ENCODE results near the gene ANKRD27.

- TF ChIP-seq REST (IDR thresholded peaks at IDR 0.05; ENCODE audit: low read depth) (no peak), EZH2 (IDR thresholded peaks at IDR 0.05) (no peak), RAD21 (IDR thresholded peaks at IDR 0.05; ENCODE audit: low read depth) (no peak), CTCF (IDR thresholded peaks at IDR 0.05 in 2 of 3, conservative IDR thresholded peaks at IDR 0.05 in 1 of 3; ENCODE audit: borderline replicate concordance in 1 of 3, insufficient read depth in 1 of 3, low read depth in 2 of 3, low read length in 2 of 3) (no peak), YY1 (IDR thresholded peaks at IDR 0.05; ENCODE audit: extremely low read depth, insufficient replicate concordance, low read depth, low read length) (no peak), TCF7L2 (IDR thresholded peaks at IDR 0.05; ENCODE audit: borderline replicate concordance, extremely low read depth, insufficient read depth, insufficient read length) (no peak), POLR2A (IDR thresholded peaks at IDR 0.05; ENCODE audit: borderline replicate concordance, extremely low read depth, insufficient read depth, insufficient read length) (no peak), SRF (IDR thresholded peaks at IDR 0.05; ENCODE audit: low read depth) (no peak), SIN3A (IDR thresholded peaks at IDR 0.05; ENCODE audit: low read depth) (no peak)
Measured at GRCh38 chr19:32646556-32646955, 28.4 kb downstream of the ANKRD27 start.
